GM19023 (cell line): ENCODE measurements around the gene MEGF11.

Source experiments
- ATAC-seq: cut with Tn5 transposase; IDR thresholded peaks from one replicate; pipeline ENCODE4 v1.9.1; 2021; ENCODE audit warnings: mild to moderate bottlenecking, moderate library complexity; ENCODE audit not compliant: unreplicated experiment

MEGF11 gene

DNA sequence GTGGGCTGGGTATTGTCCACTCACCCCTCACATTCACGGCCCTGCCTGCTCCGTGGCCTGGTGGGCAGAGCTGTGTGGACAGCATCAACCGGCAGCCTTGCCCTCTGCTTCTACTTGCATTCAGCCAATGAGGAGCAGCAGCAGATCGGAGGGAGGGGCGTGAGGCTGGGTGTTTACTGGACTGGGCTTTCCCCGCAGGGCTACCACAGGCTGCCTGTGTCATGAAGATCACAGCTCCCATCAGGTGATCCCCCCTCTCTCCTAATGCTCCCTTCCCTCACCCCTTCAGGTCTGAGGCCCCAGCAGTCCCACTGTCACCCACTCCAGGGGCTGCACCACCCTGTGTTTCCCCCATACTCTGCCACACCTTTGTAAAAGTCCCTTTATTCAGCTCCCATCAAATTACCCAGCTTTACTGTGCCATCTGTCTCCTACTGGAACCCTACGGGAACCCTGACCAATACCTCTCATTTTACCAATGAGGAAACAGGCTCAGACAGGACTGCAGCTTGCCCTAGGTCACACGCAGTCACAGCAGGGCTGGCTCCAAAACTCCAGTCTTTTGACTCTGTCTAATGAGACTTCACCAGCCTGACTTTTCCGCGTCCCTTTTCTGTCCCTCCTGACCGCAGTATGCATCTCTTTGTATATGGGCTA lies 81.1 kb downstream of the MEGF11 start:
- ATAC-seq = no peak

DNA sequence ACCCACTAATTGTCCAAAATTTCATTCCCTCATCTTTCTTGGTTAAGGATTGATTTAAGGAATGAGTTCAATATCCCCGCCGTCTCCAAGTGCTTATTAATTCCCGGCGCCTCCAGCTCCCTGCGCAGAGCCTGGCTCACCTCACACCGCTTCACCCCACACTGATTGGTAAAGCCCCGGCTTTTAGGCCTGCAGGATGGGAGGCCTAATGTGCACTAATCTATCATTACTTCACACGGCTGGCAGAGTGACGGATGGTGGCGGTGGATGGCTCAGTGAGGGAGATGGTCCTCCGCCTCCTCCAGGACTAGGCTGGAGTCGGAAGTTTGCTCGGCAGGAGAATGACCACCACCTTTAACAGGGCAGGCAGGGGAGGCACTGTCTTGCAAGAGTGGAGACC lies 81.7 kb downstream of the MEGF11 start:
- no peak for ATAC-seq

DNA sequence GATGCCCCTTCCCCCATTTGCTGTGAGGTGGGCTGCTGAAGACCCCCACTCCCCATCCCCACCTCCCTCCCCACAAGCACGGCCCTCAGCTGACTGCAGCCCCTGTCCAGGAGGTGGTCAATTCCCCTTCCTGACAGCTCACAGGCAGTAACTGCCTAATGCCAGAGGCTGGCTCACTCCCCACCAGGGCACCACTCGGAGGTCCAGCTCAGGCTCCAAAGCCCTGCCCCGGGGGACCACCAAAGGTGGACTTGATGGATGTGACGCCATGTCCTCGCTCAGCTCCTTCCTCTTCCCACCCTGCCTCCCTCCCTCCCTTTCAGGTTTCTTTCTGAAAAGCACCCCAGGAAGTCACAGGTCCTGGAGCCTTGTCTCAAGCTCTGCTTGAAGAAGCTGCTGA lies 82.8 kb downstream of the MEGF11 start:
- no peak for ATAC-seq

DNA sequence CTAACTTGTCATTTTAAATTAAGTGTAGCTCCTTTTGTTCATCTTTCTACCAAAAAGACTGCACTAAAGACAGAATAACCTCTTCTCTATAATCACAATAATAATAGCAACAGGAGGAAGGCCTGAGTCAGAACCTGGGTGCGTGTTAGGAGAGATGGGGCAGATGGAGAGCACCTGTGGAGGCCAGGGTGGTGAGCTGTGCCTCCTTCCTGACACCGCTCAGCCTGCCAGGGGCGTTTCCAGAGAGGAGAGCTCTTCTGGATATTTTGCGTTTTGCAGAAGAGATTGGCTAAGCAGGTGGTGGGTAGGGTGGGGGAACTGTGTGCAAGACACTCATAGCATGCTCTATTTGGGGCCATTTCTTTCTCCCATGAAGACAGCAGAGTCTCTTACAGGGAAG lies 83.5 kb downstream of the MEGF11 start:
- no peak for ATAC-seq

DNA sequence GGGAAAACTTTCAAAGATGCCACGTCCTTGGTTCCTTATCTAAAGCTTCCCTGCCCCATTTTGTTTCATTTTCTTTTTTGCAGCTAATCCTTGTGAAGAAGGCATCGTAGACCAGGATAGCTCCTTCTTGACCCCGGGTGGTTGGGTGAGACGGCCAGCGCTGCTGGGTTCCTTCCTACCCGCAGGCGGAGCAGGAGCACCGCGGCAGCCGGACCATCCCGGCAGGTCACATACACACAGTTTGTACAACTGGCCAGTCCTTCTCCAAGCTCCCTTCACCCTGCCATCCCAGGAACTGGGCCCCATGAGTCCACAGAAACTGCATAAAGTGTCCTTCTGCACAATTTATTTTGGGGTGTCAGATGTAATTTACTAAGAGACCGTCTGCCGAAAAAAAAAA lies 83.9 kb downstream of the MEGF11 start:
- ATAC-seq = no peak

GRCh38 chr15:66169023-66169422 lies 84.5 kb downstream of the MEGF11 start:
- no peak for ATAC-seq

- no peak for ATAC-seq
Observed at GRCh38 chr15:66167854-66168253, 85.7 kb downstream of the MEGF11 start.

DNA sequence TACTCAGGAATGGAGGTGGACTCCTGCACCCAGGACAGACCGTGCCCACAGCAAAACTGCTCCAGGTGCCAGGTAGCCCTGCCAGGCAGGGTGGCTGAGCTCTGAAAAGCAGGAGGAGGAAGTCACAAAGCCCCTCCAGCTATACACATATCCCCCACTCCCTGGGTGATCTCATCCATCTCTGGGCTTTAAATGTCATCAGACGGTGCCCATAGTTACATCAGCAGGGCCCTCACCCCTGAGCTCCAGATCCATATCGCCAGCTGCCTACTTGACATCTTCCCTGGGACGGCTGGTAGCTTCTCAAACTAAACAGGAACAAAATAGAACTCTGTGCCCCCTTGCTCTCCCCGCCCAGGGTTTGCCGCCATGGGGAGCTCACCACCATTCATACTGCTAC lies 87.7 kb downstream of the MEGF11 start:
- no peak for ATAC-seq

DNA sequence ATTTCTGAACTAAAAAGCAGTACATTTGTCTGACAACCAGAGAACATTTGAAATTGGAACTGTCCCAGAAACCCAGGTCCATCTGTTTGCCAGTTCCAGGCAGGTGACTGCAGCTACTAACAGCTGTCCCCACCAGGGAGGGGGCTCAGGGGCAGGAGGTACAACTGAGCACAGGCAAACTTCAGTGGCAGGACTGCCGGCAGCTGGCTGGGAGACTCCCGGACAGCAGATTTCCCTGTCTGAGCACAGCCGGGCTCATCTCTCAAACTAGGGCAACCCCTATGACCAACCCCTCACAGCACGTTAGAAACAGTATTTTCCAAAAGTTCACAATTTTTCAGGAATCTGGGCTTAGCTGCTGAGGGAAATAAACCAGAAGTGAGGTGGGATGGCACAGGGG lies 88.8 kb downstream of the MEGF11 start:
- no peak for ATAC-seq

GRCh38 chr15:66163553-66163952 lies 90.0 kb downstream of the MEGF11 start:
- no peak for ATAC-seq

DNA sequence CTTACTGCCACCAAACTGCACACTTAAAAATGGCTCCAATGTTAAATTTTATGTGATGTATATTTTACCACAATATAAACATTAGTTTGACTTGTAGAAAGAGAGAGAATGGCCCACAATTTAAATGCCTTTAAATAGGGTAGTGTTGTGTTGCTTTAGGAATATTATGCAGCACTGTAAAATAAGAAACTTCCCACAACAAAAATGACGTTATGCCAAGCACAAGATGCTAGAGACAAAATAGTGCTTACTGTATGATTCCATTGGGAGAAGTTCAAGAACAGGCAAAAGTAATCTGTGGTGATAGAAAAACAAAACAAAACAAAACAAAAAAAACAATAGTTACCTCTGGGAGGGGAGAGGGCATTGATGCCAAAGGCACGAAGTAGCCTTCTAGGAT lies 91.3 kb downstream of the MEGF11 start:
- no peak for ATAC-seq

GRCh38 chr15:66161575-66162118 lies 91.9 kb downstream of the MEGF11 start:
- no peak for ATAC-seq

DNA sequence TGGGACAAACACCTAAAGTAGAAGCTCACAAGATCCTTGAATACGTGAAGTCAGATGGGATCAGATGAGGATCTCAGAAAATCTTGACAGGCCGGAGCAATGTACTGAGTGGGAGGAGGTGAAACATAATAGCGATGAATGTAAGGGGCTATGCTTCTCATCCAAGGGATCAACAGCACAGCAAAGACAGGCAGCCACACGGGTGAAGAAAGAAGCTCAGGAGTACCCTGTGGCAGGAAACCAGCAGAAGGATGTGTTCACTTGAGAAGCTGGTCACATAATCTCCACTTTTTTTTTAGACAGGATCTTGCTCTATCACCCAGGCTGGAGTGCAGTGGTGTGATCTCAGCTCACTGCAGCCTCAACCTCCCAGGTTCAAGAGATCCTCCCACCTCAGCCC lies 92.4 kb downstream of the MEGF11 start:
- no peak for ATAC-seq

DNA sequence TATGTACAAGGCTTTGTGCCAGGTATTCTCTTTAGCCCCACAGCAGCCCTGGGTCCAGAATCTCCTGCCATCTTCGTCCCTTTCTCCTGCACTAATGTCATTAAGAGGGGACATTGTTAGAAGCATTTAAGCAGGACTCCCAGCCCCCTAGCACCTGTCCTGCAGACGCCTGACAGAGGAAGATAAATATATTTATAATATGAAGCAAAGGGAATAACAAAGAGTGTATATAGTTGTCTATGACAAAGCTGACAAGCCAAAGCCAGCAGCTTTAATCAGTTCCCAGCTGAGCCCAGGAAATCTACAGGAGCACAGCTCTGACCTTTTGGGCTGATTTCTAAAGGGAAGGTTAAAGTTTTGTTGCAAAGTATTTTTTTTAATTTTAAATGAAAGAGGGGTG lies 96.0 kb downstream of the MEGF11 start:
- no peak for ATAC-seq

GRCh38 chr15:66156310-66156975 lies 97.1 kb downstream of the MEGF11 start:
- ATAC-seq = no peak

GRCh38 chr15:66155065-66155464 lies 98.5 kb downstream of the MEGF11 start:
- no peak for ATAC-seq

DNA sequence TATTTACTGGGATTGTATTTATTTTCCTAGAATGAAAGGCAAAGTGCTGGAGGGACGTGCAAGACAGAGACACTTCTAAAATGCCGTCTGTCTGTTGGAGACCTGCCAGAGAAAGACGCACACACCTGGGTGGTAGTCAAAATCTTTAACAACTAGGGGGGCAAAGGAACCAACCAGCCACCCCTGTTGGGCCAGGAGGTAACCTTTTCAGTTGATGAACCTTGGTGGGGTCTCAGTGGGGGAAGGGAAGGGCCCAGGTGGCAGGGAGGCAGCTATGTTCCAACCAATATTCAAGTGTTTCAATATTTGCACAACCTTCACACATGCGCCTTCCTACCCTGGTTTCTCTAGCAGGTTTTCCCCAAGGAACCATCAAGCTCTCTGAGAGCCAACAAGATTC lies 99.0 kb downstream of the MEGF11 start:
- ATAC-seq = no peak

- peak; percentile 94 for ATAC-seq
Observed at GRCh38 chr15:66153549-66154415, 99.8 kb downstream of the MEGF11 start.

DNA sequence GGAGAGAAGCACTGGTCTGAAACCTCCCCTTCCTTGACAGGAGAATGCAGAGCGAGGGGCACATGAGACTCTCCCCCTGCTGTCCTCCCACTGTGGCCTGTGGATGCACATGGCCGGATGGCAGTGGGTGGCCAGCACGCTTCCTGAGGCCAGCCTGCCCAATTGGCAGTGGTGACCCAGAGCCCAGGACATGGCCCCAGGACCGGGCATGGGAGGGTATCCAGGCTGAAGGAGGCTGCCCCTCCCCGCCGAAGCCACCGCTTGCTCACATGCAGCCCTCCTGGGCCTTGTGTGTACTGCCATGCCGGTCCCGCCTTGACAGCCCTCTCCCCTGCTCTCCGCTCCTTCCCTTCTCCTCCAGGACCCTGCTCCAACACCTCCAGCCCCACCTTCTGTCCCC lies 100.9 kb downstream of the MEGF11 start:
- ATAC-seq = no peak

GRCh38 chr15:66151809-66152208 lies 101.7 kb downstream of the MEGF11 start:
- ATAC-seq = no peak

GRCh38 chr15:66149871-66150270 lies 103.7 kb downstream of the MEGF11 start:
- no peak for ATAC-seq

DNA sequence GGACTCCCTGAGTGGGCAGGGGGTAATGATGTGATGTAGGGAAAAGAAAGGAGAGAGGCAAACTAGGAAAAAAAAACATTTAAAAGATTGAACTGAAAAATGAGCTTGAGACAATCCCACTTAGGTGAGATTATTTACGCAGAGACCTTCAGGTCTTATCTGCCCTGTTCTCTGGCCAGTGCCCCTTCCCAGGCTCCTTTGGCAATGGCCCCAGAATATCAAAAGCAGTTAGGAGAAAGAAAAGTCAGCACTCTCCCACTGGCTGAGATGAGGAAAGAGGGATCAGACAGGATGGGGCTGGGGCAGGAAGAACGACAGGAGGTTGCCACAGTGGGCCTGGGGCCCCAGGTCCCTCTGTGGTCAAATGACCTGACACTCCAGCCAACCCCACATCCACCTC lies 105.4 kb downstream of the MEGF11 start:
- no peak for ATAC-seq
